ENCODE measurements around the gene MTFR1L. TPM values are rescaled to one million over a fixed set of nuclear protein-coding genes. Genes with fewer than 3 reads are reported as not detected.
A peak's percentile ranks its signal among the peaks of the same experiment; 100 is the strongest.

The MTFR1L gene
- total and polyA plus RNA-seq, 3 donors from 2014 or later: 148 to 253 (median 166) TPM

DNA sequence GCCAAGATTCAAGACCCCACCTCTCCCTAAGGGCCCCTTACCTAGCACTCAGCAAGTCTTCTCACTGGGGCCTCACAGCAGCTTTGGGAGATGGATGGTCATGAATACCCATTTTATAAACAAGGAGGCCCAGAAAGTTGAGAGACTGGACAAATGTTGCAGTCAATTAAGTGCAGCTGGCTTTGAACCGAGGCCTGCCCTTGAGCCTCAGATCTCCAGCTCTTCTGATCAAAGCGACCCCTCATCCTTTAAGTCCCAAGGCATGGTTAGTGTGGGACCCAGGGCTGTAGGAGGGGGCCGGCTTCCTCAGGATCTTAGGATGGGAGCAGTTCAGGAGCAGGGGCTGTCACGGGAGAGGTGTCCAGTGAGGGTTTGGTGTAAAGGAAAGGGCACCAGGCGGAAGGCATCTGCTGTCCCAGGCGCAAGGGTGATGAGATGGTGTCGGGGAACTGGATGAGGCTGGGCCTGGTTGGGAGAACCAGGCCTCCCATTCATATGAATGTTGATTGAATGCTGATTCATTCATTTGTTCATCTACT is 5.1 kb upstream of the MTFR1L start:
- H3K9me3 ChIP-seq: no peaks in the 10 kb centered on the region
- intact Hi-C loops (cut with DNase I; ENCODE audit: low total_unique reads): no loop called here
- DNase-seq: no peak
- 89 to 90% methylated on average over 7 of the region's 7 CpGs for WGBS, 2 donors
- H3K4me1 ChIP-seq: peaks cover 11% of the 10 kb centered on the region
- TF ChIP-seq POLR2A (IDR thresholded peaks at IDR 0.05): no peak
- no peak for TF ChIP-seq CTCF (IDR thresholded peaks at IDR 0.05)
- no peak overlapping the region for H3K4me3 ChIP-seq
- H3K36me3 ChIP-seq (ENCODE audit: low read depth, missing control alignments): no peaks in the 10 kb centered on the region
- H3K27ac ChIP-seq: no peak overlapping the region
- no peaks in the 10 kb centered on the region for H3K27me3 ChIP-seq

DNA sequence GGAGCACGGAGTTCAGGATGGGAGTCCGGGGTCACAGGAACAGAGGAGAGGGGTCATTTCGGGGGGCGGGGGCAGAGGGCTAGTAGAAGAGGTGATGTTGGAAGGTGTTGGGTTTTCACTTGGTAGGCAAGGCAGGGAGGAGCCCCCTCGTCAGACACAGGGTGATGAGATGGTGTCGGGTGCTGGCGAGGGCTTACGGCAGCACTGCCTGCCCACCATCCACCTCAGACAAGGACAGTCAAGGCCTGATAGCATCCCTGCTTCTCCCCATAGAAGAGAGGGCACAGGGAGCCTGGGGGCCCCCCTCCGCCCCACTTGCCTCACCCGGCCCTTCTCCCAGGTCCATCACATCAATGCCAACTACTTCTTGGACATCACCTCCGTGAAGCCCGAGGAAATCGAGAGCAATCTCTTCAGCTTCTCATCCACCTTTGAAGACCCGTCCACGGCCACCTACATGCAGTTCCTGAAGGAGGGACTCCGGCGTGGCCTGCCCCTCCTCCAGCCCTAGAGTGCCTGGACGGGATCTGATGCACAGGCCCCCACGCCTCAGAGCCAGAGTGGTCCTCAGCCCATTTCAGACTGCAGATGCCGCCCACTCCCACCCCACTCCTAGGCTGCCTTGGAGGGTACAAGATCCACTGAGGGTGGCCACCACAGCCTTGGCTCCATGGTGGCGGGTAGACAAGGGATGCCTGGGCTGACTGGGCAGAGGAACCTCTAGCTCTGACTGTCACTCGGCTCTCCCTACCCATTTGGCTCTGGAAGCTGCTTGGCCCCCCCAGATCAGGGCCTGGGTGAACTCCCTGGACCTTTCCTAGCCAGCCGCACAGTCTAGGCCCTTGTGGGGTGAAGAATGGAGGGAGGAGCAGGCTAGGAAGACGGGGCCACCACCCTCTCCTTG is 4.3 kb upstream of the MTFR1L start:
- WGBS, 2 donors: 90% methylated on average over 22 to 24 of the region's 24 CpGs
- Histone ChIP-seq H3K4me1 (peaks cover 11% of the 10 kb centered on the region), H3K27ac (no peak overlapping the region), H3K36me3 (ENCODE audit: low read depth, missing control alignments) (no peaks in the 10 kb centered on the region), H3K9me3 (no peaks in the 10 kb centered on the region), H3K27me3 (no peaks in the 10 kb centered on the region), H3K4me3 (no peak overlapping the region)
- intact Hi-C loops (cut with DNase I; ENCODE audit: low total_unique reads): no loop called here
- DNase-seq: no peak
- TF ChIP-seq POLR2A (IDR thresholded peaks at IDR 0.05): no peak
- no peak for TF ChIP-seq CTCF (IDR thresholded peaks at IDR 0.05)

- WGBS, 2 donors: 81 to 89% methylated on average over 8 to 14 of the region's 15 CpGs
- Histone ChIP-seq H3K27ac (no peak overlapping the region), H3K36me3 (ENCODE audit: low read depth, missing control alignments) (no peaks in the 10 kb centered on the region), H3K4me1 (peaks cover 15% of the 10 kb centered on the region), H3K9me3 (no peaks in the 10 kb centered on the region), H3K4me3 (no peak overlapping the region), H3K27me3 (no peaks in the 10 kb centered on the region)
- intact Hi-C loops (cut with DNase I; ENCODE audit: low total_unique reads): no loop called here
- TF ChIP-seq POLR2A (IDR thresholded peaks at IDR 0.05): no peak
- no peak for TF ChIP-seq CTCF (IDR thresholded peaks at IDR 0.05)
- DNase-seq: no peak
Observed at GRCh38 chr1:25816112-25816718, 3.5 kb upstream of the MTFR1L start.

- Histone ChIP-seq H3K27ac (no peak overlapping the region), H3K4me1 (peaks cover 27% of the 10 kb centered on the region), H3K36me3 (ENCODE audit: low read depth, missing control alignments) (no peaks in the 10 kb centered on the region), H3K9me3 (no peaks in the 10 kb centered on the region), H3K27me3 (no peaks in the 10 kb centered on the region), H3K4me3 (no peak overlapping the region)
- TF ChIP-seq CTCF (IDR thresholded peaks at IDR 0.05) (peak in 1 of 3 experiments; percentile 13), POLR2A (IDR thresholded peaks at IDR 0.05) (no peak)
- peak; percentile 12 for DNase-seq
- 52 to 60% methylated on average over 6 to 7 of the region's 8 CpGs for WGBS, 2 donors
- intact Hi-C loops (cut with DNase I; ENCODE audit: low total_unique reads): no loop called here
Observed at GRCh38 chr1:25817840-25818501, 1.8 kb upstream of the MTFR1L start.
